ENCODE results near the gene TBC1D2. TPM values are rescaled to one million over a fixed set of nuclear protein-coding genes. Genes with fewer than 3 reads are reported as not detected.
A peak's percentile ranks its signal among the peaks of the same experiment; 100 is the strongest.

The TBC1D2 gene
- total and polyA plus RNA-seq, 2 of the 13 experiments (the other 11 are each of a cell fraction or from before 2014, with no cell fraction given), result 2.0 to 2.8 TPM

DNA sequence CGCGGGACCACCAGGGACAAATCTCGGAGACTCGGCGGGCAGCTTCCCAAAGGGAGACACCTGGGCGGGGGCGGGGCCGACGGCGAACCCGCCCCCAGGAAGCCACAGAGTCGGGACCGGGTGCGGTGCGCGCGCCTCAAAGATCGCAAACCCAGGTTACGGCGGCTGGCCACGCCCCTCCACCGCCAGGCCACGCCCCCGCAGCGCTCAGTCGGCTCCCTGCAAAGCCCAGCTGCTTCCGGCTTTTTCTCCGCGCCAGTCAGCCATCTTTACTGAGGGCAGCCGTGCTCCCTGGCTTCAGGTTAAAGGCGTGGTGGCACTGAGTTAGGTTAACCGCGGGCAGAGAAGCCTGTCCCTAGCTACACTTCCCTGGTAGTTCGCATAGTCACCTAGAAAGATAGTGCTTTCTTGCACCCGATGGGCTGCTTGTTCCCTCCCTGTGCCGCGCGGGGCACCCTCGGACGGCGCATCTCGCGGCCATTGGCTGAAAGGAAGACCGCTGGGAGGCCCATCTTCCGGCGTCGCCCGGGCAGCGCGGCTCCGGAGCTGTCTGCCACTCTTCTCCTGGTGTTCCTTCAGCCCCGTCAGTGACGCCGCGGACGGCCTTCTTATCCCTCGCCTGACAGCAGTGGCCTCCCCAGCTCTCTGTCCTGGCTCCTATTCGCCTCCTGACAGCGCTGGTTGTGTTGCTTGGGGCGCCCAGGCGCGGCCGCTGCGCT lies at the start of gene TBC1D2 (continued):
- TF ChIP-seq ZNF646 (CRISPR knock-in tag; IDR thresholded peaks at IDR 0.05), result no peak
- TF ChIP-seq ZNF256 (CRISPR knock-in tag; conservative IDR thresholded peaks at IDR 0.05), result no peak
- peak; percentile 77 for TF ChIP-seq GATAD1 (CRISPR knock-in tag; IDR thresholded peaks at IDR 0.05)
- TF ChIP-seq SATB2 (CRISPR knock-in tag; IDR thresholded peaks at IDR 0.05), result no peak; the same call in none of the 2 replicates
- no peak for TF ChIP-seq MBD4 (IDR thresholded peaks at IDR 0.05; ENCODE audit: borderline replicate concordance, low read length)
- TF ChIP-seq PAXIP1 (CRISPR knock-in tag; conservative IDR thresholded peaks at IDR 0.05), result peak; percentile 51
- TF ChIP-seq ZNF670 (CRISPR knock-in tag; IDR thresholded peaks at IDR 0.05; ENCODE audit: borderline replicate concordance), result peak; percentile 65
- 0 out of 2 replicates have a peak, but pooled peaks have one; percentile 79 for TF ChIP-seq ZNF253 (CRISPR knock-in tag; IDR thresholded peaks at IDR 0.05; ENCODE audit: borderline replicate concordance)
- peak; percentile 52 for TF ChIP-seq TGIF2 (CRISPR knock-in tag; IDR thresholded peaks at IDR 0.05)
- TF ChIP-seq, protein P1, sequence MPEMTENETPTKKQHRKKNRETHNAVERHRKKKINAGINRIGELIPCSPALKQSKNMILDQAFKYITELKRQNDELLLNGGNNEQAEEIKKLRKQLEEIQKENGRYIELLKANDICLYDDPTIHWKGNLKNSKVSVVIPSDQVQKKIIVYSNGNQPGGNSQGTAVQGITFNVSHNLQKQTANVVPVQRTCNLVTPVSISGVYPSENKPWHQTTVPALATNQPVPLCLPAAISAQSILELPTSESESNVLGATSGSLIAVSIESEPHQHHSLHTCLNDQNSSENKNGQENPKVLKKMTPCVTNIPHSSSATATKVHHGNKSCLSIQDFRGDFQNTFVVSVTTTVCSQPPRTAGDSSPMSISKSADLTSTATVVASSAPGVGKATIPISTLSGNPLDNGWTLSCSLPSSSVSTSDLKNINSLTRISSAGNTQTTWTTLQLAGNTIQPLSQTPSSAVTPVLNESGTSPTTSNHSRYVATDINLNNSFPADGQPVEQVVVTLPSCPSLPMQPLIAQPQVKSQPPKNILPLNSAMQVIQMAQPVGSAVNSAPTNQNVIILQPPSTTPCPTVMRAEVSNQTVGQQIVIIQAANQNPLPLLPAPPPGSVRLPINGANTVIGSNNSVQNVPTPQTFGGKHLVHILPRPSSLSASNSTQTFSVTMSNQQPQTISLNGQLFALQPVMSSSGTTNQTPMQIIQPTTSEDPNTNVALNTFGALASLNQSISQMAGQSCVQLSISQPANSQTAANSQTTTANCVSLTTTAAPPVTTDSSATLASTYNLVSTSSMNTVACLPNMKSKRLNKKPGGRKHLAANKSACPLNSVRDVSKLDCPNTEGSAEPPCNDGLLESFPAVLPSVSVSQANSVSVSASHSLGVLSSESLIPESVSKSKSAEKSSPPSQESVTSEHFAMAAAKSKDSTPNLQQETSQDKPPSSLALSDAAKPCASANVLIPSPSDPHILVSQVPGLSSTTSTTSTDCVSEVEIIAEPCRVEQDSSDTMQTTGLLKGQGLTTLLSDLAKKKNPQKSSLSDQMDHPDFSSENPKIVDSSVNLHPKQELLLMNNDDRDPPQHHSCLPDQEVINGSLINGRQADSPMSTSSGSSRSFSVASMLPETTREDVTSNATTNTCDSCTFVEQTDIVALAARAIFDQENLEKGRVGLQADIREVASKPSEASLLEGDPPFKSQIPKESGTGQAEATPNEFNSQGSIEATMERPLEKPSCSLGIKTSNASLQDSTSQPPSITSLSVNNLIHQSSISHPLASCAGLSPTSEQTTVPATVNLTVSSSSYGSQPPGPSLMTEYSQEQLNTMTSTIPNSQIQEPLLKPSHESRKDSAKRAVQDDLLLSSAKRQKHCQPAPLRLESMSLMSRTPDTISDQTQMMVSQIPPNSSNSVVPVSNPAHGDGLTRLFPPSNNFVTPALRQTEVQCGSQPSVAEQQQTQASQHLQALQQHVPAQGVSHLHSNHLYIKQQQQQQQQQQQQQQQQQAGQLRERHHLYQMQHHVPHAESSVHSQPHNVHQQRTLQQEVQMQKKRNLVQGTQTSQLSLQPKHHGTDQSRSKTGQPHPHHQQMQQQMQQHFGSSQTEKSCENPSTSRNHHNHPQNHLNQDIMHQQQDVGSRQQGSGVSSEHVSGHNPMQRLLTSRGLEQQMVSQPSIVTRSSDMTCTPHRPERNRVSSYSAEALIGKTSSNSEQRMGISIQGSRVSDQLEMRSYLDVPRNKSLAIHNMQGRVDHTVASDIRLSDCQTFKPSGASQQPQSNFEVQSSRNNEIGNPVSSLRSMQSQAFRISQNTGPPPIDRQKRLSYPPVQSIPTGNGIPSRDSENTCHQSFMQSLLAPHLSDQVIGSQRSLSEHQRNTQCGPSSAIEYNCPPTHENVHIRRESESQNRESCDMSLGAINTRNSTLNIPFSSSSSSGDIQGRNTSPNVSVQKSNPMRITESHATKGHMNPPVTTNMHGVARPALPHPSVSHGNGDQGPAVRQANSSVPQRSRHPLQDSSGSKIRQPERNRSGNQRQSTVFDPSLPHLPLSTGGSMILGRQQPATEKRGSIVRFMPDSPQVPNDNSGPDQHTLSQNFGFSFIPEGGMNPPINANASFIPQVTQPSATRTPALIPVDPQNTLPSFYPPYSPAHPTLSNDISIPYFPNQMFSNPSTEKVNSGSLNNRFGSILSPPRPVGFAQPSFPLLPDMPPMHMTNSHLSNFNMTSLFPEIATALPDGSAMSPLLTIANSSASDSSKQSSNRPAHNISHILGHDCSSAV (CRISPR knock-in tag; IDR thresholded peaks at IDR 0.05; ENCODE audit: borderline replicate concordance), result no peak

All from HepG2 (cell line).